ENCODE measurements around the gene RBP2. TPM values are rescaled to one million over a fixed set of nuclear protein-coding genes. Genes with fewer than 3 reads are reported as not detected.
A peak's percentile ranks its signal among the peaks of the same experiment; 100 is the strongest.

Gene RBP2
- total and polyA plus RNA-seq, 2 donors (not counting 3 experiments of a cell fraction or from before 2014, with no cell fraction given): not detected

DNA sequence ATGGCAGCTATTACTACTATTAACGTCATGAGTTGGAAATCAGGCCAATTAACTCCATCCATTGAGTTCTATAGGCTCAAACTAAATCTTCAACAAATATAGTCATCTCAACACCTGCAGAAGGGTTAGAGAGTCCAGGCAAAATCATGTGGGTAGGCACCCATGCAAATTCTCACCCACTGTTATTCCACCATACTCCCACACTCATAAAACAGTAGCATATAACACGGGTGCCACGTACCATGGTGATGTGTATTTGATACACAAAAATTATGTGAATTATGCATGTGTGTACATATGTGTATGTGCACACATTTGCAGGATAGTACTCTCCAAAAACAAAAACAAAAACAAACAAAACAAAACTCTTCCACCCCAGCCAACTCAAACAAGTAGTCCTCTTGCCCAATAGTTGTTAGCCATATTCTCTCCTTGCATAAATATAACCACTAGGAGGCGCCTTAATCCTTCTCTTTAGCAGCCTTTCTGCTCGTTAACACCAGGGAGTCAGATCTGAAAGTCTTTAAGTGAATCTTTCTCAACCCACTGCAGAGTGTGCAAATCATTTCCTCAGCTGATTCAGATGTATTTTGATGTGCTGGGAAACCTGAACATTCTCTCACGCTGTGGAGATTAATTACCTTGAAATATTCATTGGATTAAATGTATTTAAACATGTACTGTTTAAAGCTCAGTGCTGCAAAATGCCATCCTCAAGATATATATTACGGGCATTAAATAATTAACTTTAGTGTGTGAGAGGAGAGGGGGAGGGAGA, 48.8 kb downstream of the RBP2 start:
- DNase-seq (ENCODE audit: low read depth, low spot score) (peak; percentile 69), FAIRE-seq (peak; percentile 35)
- H3K9me3 ChIP-seq (replicated peaks; ENCODE audit: control insufficient read depth, insufficient read depth, low read length): no peaks in the 10 kb centered on the region
- H3K9ac ChIP-seq (replicated peaks; ENCODE audit: extremely low read depth, insufficient read depth, low read length): no peak overlapping the region
- H3K9me1 ChIP-seq (replicated peaks; ENCODE audit: control insufficient read depth, extremely low read depth, insufficient read depth, low read length): no peaks in the 10 kb centered on the region
- CTCF ChIA-PET: interaction anchor here (0.6 to 3.9 kb wide), 22 partner anchors 8 to 1766 kb away, joined by 3 to 31 read pairs (median 4); partner anchors contain the start of gene COPB2
- POLR2A ChIA-PET: no interaction called here
- no peaks in the 10 kb centered on the region for H3K4me1 ChIP-seq (ENCODE audit: control insufficient read depth, extremely low read depth, insufficient read depth, low read length)
- H3K4me2 ChIP-seq (ENCODE audit: insufficient read depth, low read length): no peak overlapping the region
- no peaks in the 10 kb centered on the region for H3K79me2 ChIP-seq (ENCODE audit: control insufficient read depth, insufficient read depth, low read length)
- no peak overlapping the region for H3K4me3 ChIP-seq (replicated peaks in 1 of 3; ENCODE audit: insufficient read depth in 1 of 3, low read depth in 1 of 3, low read length in 3 of 3)
- TF ChIP-seq POLR2A (IDR thresholded peaks at IDR 0.05; ENCODE audit: low read depth, low read length) (no peak), CTCF (IDR thresholded peaks at IDR 0.05; ENCODE audit: extremely low read depth in 1 of 2, insufficient read depth in 1 of 2, low read depth in 1 of 2, low read length in 2 of 2) (peak; percentile 51 to 64), JUN (IDR thresholded peaks at IDR 0.05; ENCODE audit: borderline replicate concordance, insufficient read depth, insufficient read length, low read depth) (no peak)
- H2AFZ ChIP-seq (ENCODE audit: low read depth, low read length): no peak overlapping the region
- no peaks in the 10 kb centered on the region for H4K20me1 ChIP-seq (replicated peaks; ENCODE audit: control insufficient read depth, extremely low read depth, insufficient read depth, low read length)
- no peaks in the 10 kb centered on the region for H3K36me3 ChIP-seq (ENCODE audit: control insufficient read depth in 2 of 2, extremely low read depth in 1 of 2, insufficient read depth in 2 of 2, low read length in 2 of 2)
- no peaks in the 10 kb centered on the region for H3K27me3 ChIP-seq (ENCODE audit: control insufficient read depth in 2 of 2, insufficient read depth in 2 of 2, low read length in 2 of 2)
- BruUV-seq (replicated peaks): no TSS peak
- H3K27ac ChIP-seq (ENCODE audit: insufficient read depth, low read depth, low read length): no peak overlapping the region
- intact Hi-C loops (cut with micrococcal nuclease): loop anchor here (1.0 to 10.0 kb wide), 6 partner anchors 135 to 1436 kb away; partner anchors contain the start of gene NMNAT3
- dilution Hi-C loops (cut with MboI; ENCODE audit: extremely low pct_ligation_motif_present, low sequenced_read_pairs): no loop called here
